ENCODE data around the gene VAMP7.
"Not testable (repeated sequence)": the region's sequence is repeated elsewhere in the genome, so short reads cannot be mapped to it uniquely, and the experiment has no call there.

The VAMP7 gene, protein sequence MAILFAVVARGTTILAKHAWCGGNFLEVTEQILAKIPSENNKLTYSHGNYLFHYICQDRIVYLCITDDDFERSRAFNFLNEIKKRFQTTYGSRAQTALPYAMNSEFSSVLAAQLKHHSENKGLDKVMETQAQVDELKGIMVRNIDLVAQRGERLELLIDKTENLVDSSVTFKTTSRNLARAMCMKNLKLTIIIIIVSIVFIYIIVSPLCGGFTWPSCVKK

GRCh38 chrX:155881158-155881993 lies at the start of gene VAMP7:
TSS of gene VAMP7 (plus strand) at chrX:155881345. CDS start at chrX:155889467, 8,122 bp downstream.
- no peaks in the 10 kb centered on the region for H3K4me1 ChIP-seq (ENCODE audit: insufficient read depth, low read length)
- H3K36me3 ChIP-seq (ENCODE audit: insufficient read depth, low read depth, low read length), result peaks cover 8% of the 10 kb centered on the region
- no peak within 1 kb of the TSS for H3K27ac ChIP-seq (ENCODE audit: low read length)
- peak within 1 kb of the TSS; percentile 95 for H3K4me3 ChIP-seq (ENCODE audit: low read length)
- H3K27me3 ChIP-seq (ENCODE audit: insufficient read depth, low read length), result no peaks in the 10 kb centered on the region; the same call in 1 of the 2 replicates
- peaks cover 42% of the 10 kb centered on the region for H3K9me3 ChIP-seq (ENCODE audit: insufficient read depth, low read depth, low read length)
- peak within 1 kb of the TSS; percentile 75; the same call in 1 of the 2 replicates for H3K9ac ChIP-seq (ENCODE audit: low read depth, low read length)

DNA sequence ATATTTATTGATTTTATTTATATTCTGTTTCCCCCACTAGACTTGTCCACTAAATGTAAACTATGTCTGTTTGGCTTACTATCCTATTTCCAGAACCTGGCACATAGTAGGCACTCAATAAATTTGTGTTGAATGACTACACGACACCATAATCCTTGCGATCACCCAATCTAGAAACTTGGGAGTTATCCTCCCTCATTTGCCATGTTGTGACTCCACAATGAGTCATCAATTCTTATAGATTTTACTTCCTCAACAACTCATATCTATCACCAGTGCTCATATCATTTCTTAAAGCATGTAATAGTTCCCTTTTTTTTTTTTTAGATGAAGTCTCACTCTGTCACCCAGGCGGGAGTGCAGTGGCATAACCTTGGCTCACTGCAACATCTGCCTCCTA lies 39.9 kb upstream of the VAMP7 start:
- no peak overlapping the region for H3K27ac ChIP-seq (ENCODE audit: low read length)
- H3K9me3 ChIP-seq (ENCODE audit: insufficient read depth, low read depth, low read length), result peaks cover 64% of the 10 kb centered on the region
- no peaks in the 10 kb centered on the region for H3K36me3 ChIP-seq (ENCODE audit: insufficient read depth, low read depth, low read length)
- no peaks in the 10 kb centered on the region for H3K27me3 ChIP-seq (ENCODE audit: insufficient read depth, low read length)
- H3K4me3 ChIP-seq (ENCODE audit: low read length), result no peak overlapping the region
- H3K4me1 ChIP-seq (ENCODE audit: insufficient read depth, low read length), result no peaks in the 10 kb centered on the region
- H3K9ac ChIP-seq (ENCODE audit: low read depth, low read length), result no peak overlapping the region

GRCh38 chrX:155851786-155852185 lies 29.4 kb upstream of the VAMP7 start:
- not testable (repeated sequence) for H3K27me3 ChIP-seq (ENCODE audit: insufficient read depth, low read length); H3K4me1 ChIP-seq (ENCODE audit: insufficient read depth, low read length); H3K4me3 ChIP-seq (ENCODE audit: low read length); H3K36me3 ChIP-seq (ENCODE audit: insufficient read depth, low read depth, low read length); H3K9ac ChIP-seq (ENCODE audit: low read depth, low read length); H3K27ac ChIP-seq (ENCODE audit: low read length)
- peaks cover 21% of the 10 kb centered on the region for H3K9me3 ChIP-seq (ENCODE audit: insufficient read depth, low read depth, low read length)

- Histone ChIP-seq H3K9me3 (ENCODE audit: insufficient read depth, low read depth, low read length) (peaks cover 23% of the 10 kb centered on the region), H3K4me1 (ENCODE audit: insufficient read depth, low read length) (no peaks in the 10 kb centered on the region)
These were observed 23.6 kb upstream of the VAMP7 start for GRCh38 chrX:155857561-155857960.

GRCh38 chrX:155864655-155865054 lies 16.5 kb upstream of the VAMP7 start:
- Histone ChIP-seq H3K4me3 (ENCODE audit: low read length) (no peak overlapping the region), H3K27me3 (ENCODE audit: insufficient read depth, low read length) (no peaks in the 10 kb centered on the region), H3K36me3 (ENCODE audit: insufficient read depth, low read depth, low read length) (no peaks in the 10 kb centered on the region), H3K27ac (ENCODE audit: low read length) (no peak overlapping the region), H3K9ac (ENCODE audit: low read depth, low read length) (no peak overlapping the region), H3K9me3 (ENCODE audit: insufficient read depth, low read depth, low read length) (peaks cover 58% of the 10 kb centered on the region), H3K4me1 (ENCODE audit: insufficient read depth, low read length) (no peaks in the 10 kb centered on the region)

More at GRCh38 chrX:155857561-155857960, 23.6 kb upstream of the VAMP7 start:
- H3K4me3 ChIP-seq (ENCODE audit: low read length), result no peak overlapping the region
- H3K27me3 ChIP-seq (ENCODE audit: insufficient read depth, low read length), result no peaks in the 10 kb centered on the region
- H3K27ac ChIP-seq (ENCODE audit: low read length), result no peak overlapping the region
- H3K36me3 ChIP-seq (ENCODE audit: insufficient read depth, low read depth, low read length), result no peaks in the 10 kb centered on the region
- no peak overlapping the region for H3K9ac ChIP-seq (ENCODE audit: low read depth, low read length)

DNA sequence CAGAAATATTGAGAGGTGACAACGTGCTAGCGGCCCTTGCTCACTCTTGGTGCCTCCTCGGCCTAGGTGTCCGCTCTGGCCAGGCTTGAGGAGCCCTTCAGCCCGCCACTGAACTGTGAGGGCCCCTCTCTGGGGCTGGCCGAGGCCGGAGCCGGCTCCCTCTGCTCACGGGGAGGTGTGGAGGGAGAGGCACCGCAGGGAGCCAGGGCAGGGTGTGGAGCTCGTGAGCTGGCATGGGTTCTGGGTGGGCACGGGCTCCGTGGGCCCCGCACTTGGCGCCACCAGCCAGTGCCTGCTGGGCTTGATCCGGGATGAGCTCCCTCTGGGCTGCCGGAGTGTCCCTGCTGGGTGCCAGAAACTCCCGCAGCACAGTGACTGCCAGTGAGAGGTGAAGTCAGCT lies 16.0 kb upstream of the VAMP7 start:
- H3K27ac ChIP-seq (ENCODE audit: low read length), result no peak overlapping the region
- H3K4me3 ChIP-seq (ENCODE audit: low read length), result no peak overlapping the region
- no peaks in the 10 kb centered on the region for H3K36me3 ChIP-seq (ENCODE audit: insufficient read depth, low read depth, low read length)
- peaks cover 60% of the 10 kb centered on the region for H3K9me3 ChIP-seq (ENCODE audit: insufficient read depth, low read depth, low read length)
- no peak overlapping the region for H3K9ac ChIP-seq (ENCODE audit: low read depth, low read length)
- H3K4me1 ChIP-seq (ENCODE audit: insufficient read depth, low read length), result no peaks in the 10 kb centered on the region
- no peaks in the 10 kb centered on the region for H3K27me3 ChIP-seq (ENCODE audit: insufficient read depth, low read length)

- Histone ChIP-seq H3K36me3 (ENCODE audit: insufficient read depth, low read depth, low read length) (no peaks in the 10 kb centered on the region), H3K9ac (ENCODE audit: low read depth, low read length) (no peak overlapping the region), H3K27me3 (ENCODE audit: insufficient read depth, low read length) (no peaks in the 10 kb centered on the region), H3K27ac (ENCODE audit: low read length) (no peak overlapping the region), H3K4me1 (ENCODE audit: insufficient read depth, low read length) (no peaks in the 10 kb centered on the region), H3K4me3 (ENCODE audit: low read length) (no peak overlapping the region), H3K9me3 (ENCODE audit: insufficient read depth, low read depth, low read length) (peaks cover 56% of the 10 kb centered on the region)
These were observed 13.3 kb upstream of the VAMP7 start for GRCh38 chrX:155867821-155868220.

DNA sequence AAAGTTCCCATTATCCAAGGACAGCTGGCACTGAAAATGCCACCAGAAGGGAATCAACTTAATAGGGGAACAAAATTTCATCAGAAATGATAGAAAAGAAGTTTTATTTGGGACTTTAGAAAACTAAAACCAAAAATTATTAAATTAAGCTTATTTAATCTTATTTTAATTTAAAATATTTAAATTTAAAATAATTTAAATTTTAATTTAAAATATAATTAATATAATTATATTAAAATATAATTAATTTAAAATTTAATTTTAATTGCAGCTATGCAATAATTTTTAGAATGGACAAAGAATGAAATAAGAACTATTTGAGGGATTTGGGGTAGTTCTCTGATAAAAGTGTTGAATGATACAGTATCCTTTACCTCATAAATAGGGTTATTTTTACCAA lies 10.2 kb upstream of the VAMP7 start:
- Histone ChIP-seq H3K9ac (ENCODE audit: low read depth, low read length) (no peak overlapping the region), H3K27me3 (ENCODE audit: insufficient read depth, low read length) (no peaks in the 10 kb centered on the region), H3K36me3 (ENCODE audit: insufficient read depth, low read depth, low read length) (no peaks in the 10 kb centered on the region), H3K4me1 (ENCODE audit: insufficient read depth, low read length) (no peaks in the 10 kb centered on the region), H3K4me3 (ENCODE audit: low read length) (no peak overlapping the region), H3K9me3 (ENCODE audit: insufficient read depth, low read depth, low read length) (peaks cover 60% of the 10 kb centered on the region), H3K27ac (ENCODE audit: low read length) (no peak overlapping the region)

GRCh38 chrX:155871934-155872333 lies 9.2 kb upstream of the VAMP7 start:
- no peak overlapping the region for H3K27ac ChIP-seq (ENCODE audit: low read length)
- H3K9me3 ChIP-seq (ENCODE audit: insufficient read depth, low read depth, low read length), result peaks cover 53% of the 10 kb centered on the region
- no peaks in the 10 kb centered on the region for H3K27me3 ChIP-seq (ENCODE audit: insufficient read depth, low read length)
- H3K9ac ChIP-seq (ENCODE audit: low read depth, low read length), result no peak overlapping the region
- no peaks in the 10 kb centered on the region for H3K4me1 ChIP-seq (ENCODE audit: insufficient read depth, low read length)
- H3K36me3 ChIP-seq (ENCODE audit: insufficient read depth, low read depth, low read length), result no peaks in the 10 kb centered on the region
- no peak overlapping the region for H3K4me3 ChIP-seq (ENCODE audit: low read length)

DNA sequence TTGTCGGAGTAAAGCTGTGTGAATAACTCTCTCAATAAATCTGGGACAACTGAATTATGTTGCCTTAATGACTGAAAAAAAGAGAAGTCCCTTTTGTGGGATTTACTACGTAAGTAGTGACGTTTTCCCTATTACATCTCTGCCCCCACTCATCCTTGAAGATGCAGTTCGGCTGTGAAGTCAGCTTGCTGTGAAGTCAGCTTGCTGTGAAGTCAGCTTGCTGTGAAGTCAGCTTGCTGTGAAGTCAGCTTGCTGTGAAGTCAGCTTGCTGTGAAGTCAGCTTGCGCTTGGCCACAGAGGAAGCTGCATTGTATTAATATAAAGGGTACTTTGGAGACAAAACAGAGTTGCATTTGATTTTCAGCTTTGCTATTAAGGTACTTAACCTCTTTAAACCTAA lies 8.0 kb upstream of the VAMP7 start:
- no peaks in the 10 kb centered on the region for H3K27me3 ChIP-seq (ENCODE audit: insufficient read depth, low read length)
- peaks cover 51% of the 10 kb centered on the region for H3K9me3 ChIP-seq (ENCODE audit: insufficient read depth, low read depth, low read length)
- H3K36me3 ChIP-seq (ENCODE audit: insufficient read depth, low read depth, low read length), result no peaks in the 10 kb centered on the region

DNA sequence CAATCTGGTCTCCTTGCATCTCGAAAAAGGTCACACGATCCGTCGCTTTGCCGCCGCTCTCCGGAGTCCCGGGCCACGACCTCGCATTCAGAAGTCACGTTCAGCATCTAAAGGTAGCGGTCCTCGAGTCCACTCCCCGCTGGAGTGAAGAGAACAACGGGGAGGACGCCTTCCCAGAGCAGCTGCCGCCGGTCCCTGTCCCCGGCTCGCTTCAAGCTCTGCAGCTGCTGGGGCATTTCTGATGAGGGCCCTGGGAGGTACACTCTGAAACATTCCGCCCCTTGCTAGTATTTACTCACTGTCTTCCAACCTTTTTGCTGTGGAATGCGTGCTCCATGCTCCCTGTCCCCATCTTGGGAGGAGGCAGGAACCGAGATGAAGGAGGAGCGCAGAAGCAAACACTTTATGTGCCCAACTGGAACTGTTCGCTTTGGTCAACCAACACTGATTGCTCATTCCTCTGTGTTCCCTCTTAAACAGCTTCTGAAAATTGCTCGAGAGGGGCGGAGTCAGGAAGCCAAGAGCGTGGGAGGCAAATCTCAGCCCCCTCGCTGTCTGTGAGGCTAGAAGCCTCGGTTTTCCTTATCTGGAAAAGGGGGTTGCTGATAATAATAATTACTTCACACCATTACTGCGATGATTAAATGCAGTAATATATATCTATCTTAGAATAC lies 6.4 kb upstream of the VAMP7 start:
- Histone ChIP-seq H3K27ac (ENCODE audit: low read length) (no peak overlapping the region), H3K4me1 (ENCODE audit: insufficient read depth, low read length) (no peaks in the 10 kb centered on the region), H3K27me3 (ENCODE audit: insufficient read depth, low read length) (no peaks in the 10 kb centered on the region), H3K36me3 (ENCODE audit: insufficient read depth, low read depth, low read length) (no peaks in the 10 kb centered on the region), H3K9ac (ENCODE audit: low read depth, low read length) (no peak overlapping the region), H3K4me3 (ENCODE audit: low read length) (no peak overlapping the region), H3K9me3 (ENCODE audit: insufficient read depth, low read depth, low read length) (peaks cover 51% of the 10 kb centered on the region)

More for the DNA sequence above, 8.0 kb upstream of the VAMP7 start:
- no peak overlapping the region for H3K4me3 ChIP-seq (ENCODE audit: low read length)
- H3K27ac ChIP-seq (ENCODE audit: low read length), result no peak overlapping the region
- no peaks in the 10 kb centered on the region for H3K4me1 ChIP-seq (ENCODE audit: insufficient read depth, low read length)
- H3K9ac ChIP-seq (ENCODE audit: low read depth, low read length), result no peak overlapping the region

Measured in iPS-20b (cell line).